RPMI8226 (cell line): Measurements from ENCODE around the gene SPATA31D1.

Experiments
- DNase-seq: peaks from one replicate; pipeline ENCODE4 v3.0.0-alpha.2; 2015

The SPATA31D1 gene

DNA sequence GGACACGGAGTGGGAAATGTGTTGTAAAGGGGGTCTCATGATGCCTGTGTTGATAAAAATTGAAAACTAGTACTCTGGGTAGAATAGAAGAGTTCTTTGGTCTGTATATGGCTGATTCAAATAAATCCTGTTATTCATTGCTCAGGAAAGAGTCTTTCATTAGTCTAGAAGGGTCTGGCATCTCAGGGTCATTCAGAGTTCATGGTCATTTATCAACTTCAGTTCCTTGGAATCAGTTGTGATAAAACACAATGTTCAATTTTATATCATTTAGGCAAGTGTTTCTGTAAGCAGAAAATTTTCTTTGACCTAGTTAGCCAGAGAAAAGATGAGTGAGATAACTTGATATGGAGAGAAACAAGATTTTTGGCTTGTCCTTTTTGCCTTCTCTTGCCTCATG, 36.3 kb downstream of the SPATA31D1 start:
- DNase-seq, result no peak

DNA sequence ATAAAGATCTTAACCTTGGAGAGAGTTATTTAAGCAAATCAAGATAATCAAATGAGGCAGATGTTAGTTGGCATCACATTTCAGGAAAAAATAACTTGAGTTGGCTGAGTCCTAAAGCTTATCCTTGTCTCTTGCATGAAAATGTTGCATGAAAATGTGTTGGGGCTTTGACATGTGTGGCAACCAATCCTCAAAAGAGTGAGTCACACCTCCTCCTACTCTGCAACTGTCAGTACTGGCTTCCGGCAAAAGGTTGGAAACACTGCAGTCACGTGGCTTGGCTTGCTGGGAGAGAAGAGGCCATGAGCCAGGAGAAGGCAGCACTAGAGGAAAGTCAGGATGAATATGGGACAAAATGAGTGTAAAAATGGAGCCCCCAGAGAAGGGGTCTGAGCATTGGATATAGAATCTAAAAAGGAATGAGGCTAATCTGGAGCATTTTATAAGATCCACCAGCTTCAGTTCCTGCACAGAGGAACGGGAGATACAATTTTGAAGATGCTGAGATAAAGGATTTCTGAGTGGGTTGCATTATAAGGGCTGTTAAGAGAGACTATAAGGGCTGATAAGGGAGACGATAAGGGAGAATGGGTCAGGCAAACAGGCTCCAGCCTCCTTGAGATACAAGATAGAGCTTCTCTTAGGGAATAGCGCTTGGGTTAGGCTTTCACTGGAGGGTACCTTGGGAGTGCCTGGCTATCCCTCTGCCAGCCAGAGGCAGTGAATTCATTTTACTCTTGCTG, 43.1 kb downstream of the SPATA31D1 start:
- DNase-seq, result no peak

DNA sequence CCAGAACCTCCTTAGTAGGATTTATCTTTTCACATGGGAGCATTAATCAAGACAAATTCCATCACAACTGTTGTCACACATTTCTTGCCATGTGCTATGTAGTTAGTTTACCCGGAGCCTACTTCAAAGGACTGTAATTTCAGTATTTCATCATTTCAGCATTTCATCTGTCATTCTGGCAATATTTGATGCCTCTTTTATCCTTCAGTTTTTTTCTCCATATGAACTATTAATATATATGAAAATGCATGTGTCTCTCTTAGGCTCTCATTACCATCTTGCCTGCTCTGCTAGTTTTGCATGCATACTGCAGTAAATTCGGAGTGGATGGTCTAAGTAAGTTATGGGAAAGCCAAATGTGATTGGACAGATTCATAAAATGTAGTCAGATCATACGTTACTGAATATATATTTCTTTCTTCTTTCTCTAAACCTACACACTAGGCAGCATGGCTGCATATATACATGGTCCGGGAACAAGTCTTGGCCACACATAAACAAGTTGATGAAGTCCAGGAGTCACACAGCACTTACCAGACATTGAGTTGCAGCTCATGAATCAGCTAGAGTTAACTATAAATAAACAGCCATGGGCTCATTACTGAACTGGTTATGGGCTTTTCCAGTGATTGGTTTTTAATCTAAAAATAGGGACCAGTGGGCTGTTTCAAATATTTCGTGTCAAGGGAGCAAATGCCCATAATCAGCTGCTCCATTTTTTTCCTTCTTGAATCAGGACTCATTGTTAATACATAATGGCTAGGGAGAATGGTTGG, 46.6 kb downstream of the SPATA31D1 start:
- DNase-seq, result no peak

DNA sequence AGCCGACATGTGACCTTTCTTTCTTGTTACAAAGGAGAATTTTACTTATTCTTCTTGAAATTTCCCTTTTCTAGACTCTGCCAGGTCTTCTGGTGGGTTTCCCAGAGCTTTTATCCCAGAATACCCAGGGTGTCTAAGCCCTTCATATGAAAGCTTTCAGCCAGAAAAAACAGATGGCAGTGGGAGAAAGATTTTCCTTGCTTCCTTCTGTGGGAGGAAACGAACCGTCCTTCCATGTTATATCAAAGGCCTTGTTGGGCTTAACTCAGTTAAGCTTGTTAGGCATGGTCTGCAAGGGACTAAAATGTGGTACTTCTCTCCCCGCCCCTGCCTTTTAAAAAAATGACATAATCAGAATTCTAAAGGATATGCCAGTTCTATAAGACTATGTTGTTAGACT, 47.5 kb downstream of the SPATA31D1 start:
- no peak for DNase-seq

DNA sequence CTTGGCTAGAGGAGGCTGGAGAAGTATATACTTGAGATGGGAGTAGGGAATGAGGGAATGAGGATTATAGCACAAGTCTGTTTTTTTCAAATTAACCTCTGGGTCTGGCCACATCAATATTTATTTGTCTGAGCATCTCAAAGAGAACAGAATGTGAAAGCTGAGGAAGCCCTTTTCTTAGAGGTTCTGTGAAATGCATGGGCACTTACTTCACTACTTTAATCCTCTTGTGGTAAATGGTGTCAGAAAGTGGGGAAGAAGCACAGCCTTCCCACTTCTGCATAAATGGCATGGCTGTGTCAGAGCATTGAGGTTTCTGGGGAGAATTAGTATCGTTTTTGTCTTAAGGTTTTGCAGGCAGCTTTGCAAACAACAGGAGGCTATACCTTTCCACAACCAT, 48.6 kb downstream of the SPATA31D1 start:
- DNase-seq, result no peak

DNA sequence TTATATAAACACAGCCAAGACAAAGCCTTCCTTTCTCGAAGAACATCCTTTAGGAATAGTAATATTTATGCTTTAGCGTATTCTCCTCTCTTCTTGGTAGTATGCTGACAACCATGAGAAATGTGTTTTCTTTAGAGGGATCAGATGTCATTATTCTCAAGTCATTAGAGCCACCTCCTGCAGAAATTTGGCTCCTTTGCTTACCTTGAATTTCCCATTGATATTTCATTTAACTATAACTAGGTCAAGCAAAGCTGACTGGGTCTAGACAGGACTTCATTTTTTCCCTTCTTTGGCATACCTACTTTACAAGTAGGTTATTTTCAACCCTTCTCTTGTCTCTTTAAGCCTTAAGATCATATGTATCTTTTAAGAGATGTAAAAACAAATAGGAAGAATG, 50.3 kb downstream of the SPATA31D1 start:
- DNase-seq, result no peak
